Astrocyte (in vitro differentiated cells and primary cell): Measurements from ENCODE around the gene C12orf76. TPM values are rescaled to one million over a fixed set of nuclear protein-coding genes. Genes with fewer than 3 reads are reported as not detected.

Source experiments
- DNase-seq: peaks from one replicate; pipeline ENCODE4 v3.0.0-alpha.2; 2010; ENCODE audit warnings: low read depth
- FAIRE-seq: peaks from 2 replicates; lab custom pipeline; 2011; peaks lifted over from hg19 to GRCh38; lab: Jason Lieb, UNC
- H2AFZ ChIP-seq: 2 replicates; pipeline ENCODE4 v1.6.0; 2012; ENCODE audit warnings: low read depth, low read length, inconsistent platforms
- H3K27ac ChIP-seq: 2 replicates; pipeline ENCODE4 v1.5.1; 2011; ENCODE audit warnings: low read depth, low read length, inconsistent platforms
- H3K27me3 ChIP-seq: 2 replicates; pipeline ENCODE4 v1.6.0; 2011; ENCODE audit warnings: low read length, inconsistent platforms; ENCODE audit not compliant: insufficient read depth
- H3K36me3 ChIP-seq: 2 replicates; pipeline ENCODE4 v1.5.1; 2011; ENCODE audit warnings: low read length, inconsistent platforms; ENCODE audit not compliant: insufficient read depth
- H3K4me1 ChIP-seq: 2 replicates; pipeline ENCODE4 v1.5.1; 2011; ENCODE audit warnings: low read length, inconsistent platforms; ENCODE audit not compliant: insufficient read depth
- H3K4me2 ChIP-seq: 2 replicates; pipeline ENCODE4 v1.6.0; 2012; ENCODE audit warnings: low read length, inconsistent platforms
- H3K4me3 ChIP-seq: 2 replicates; pipeline ENCODE4 v1.5.1; 2011; ENCODE audit warnings: low read depth, mild to moderate bottlenecking, low read length, inconsistent platforms; ENCODE audit not compliant: insufficient read depth
- H3K79me2 ChIP-seq: 2 replicates; pipeline ENCODE4 v1.6.0; 2012; ENCODE audit warnings: mild to moderate bottlenecking, low read length, inconsistent platforms; ENCODE audit not compliant: insufficient read depth
- H3K9ac ChIP-seq: 2 replicates; pipeline ENCODE4 v1.6.0; 2012; ENCODE audit warnings: mild to moderate bottlenecking, low read length, inconsistent platforms
- H3K9me3 ChIP-seq: 2 replicates; pipeline ENCODE4 v1.5.1; 2012; ENCODE audit warnings: low read depth, mild to moderate bottlenecking, low read length, inconsistent platforms; ENCODE audit not compliant: insufficient read depth
- H4K20me1 ChIP-seq: 2 replicates; pipeline ENCODE4 v1.6.0; 2012; ENCODE audit warnings: low read length, inconsistent platforms; ENCODE audit not compliant: insufficient read depth
- H3K27ac Mint-ChIP-seq: one replicate; pipeline ENCODE4 v1.8.0; 2021; ENCODE audit warnings: mild to moderate bottlenecking, mixed read lengths; ENCODE audit not compliant: unreplicated experiment
- H3K27me3 Mint-ChIP-seq: one replicate; pipeline ENCODE4 v1.8.0; 2021; ENCODE audit warnings: low read depth, mixed read lengths; ENCODE audit not compliant: unreplicated experiment
- H3K36me3 Mint-ChIP-seq: one replicate; pipeline ENCODE4 v1.8.0; 2021; ENCODE audit warnings: low read depth, mixed read lengths; ENCODE audit not compliant: unreplicated experiment
- H3K4me1 Mint-ChIP-seq: one replicate; pipeline ENCODE4 v1.8.0; 2021; ENCODE audit warnings: low read depth, mixed read lengths; ENCODE audit not compliant: unreplicated experiment
- H3K4me3 Mint-ChIP-seq: one replicate; pipeline ENCODE4 v1.8.0; 2021; ENCODE audit warnings: mild to moderate bottlenecking, moderate library complexity, mixed read lengths; ENCODE audit not compliant: unreplicated experiment
- H3K9me3 Mint-ChIP-seq: one replicate; pipeline ENCODE4 v1.8.0; 2021; ENCODE audit warnings: mild to moderate bottlenecking, mixed read lengths; ENCODE audit not compliant: unreplicated experiment
- CTCF ChIP-seq: IDR thresholded peaks from 2 replicates; pipeline ENCODE4 v1.5.1; 2011; ENCODE audit warnings: low read depth, mild to moderate bottlenecking, inconsistent platforms, low read length, moderate library complexity; ENCODE audit not compliant: insufficient read depth
- EZH2 ChIP-seq: IDR thresholded peaks from 2 replicates; pipeline ENCODE4 v1.6.1; 2012; ENCODE audit warnings: mild to moderate bottlenecking, low read length, inconsistent platforms; ENCODE audit not compliant: insufficient read depth
- total RNA-seq: library from RNA; stranded (reverse); gene quantifications from 2 replicates; pipeline ENCODE4 v1.2.1, GENCODE V29; 2021

C12orf76 gene
- total RNA-seq, 1 donor from 2014 or later = 13.0 TPM

- H3K9me3 ChIP-seq = no peaks in the 10 kb centered on the region
- Mint-ChIP-seq H3K9me3 (no peaks in the 10 kb centered on the region), H3K27me3 (peaks cover 6% of the 10 kb centered on the region), H3K4me3 (no peak overlapping the region), H3K36me3 (no peaks in the 10 kb centered on the region), H3K4me1 (no peaks in the 10 kb centered on the region), H3K27ac (no peak overlapping the region)
- no peak for TF ChIP-seq CTCF
- TF ChIP-seq EZH2 = no peak
- no peak overlapping the region for H3K27ac ChIP-seq
- no peaks in the 10 kb centered on the region for H3K4me1 ChIP-seq
- no peak overlapping the region for H3K4me2 ChIP-seq
- no peaks in the 10 kb centered on the region for H3K79me2 ChIP-seq
- H3K4me3 ChIP-seq = no peak overlapping the region
- no peak overlapping the region for H2AFZ ChIP-seq
- DNase-seq = no peak
- no peak for FAIRE-seq
- no peaks in the 10 kb centered on the region for H3K36me3 ChIP-seq
- no peaks in the 10 kb centered on the region for H3K27me3 ChIP-seq
- no peak overlapping the region for H3K9ac ChIP-seq
- no peaks in the 10 kb centered on the region for H4K20me1 ChIP-seq
Measured at GRCh38 chr12:110067531-110067930, 19.2 kb upstream of the C12orf76 start.

DNA sequence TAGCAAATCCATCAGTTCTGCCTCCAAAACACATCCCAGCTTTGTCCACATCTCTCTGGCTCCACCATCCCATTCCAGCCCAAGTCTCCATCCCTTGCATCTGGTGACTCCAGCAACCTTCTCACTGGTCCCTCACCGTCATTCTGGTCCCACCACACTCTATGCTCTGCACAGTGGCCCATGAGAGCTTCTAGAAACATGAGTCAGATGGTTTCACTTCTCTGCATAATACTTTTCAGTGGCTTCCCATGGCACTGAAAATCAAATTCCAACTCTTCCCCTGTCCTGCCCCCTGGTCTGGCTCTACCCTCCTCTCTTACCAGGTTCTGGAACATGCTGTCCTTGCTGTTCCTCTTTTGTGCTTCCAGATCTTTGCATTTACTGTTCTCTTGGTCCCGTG, 17.2 kb upstream of the C12orf76 start:
- H3K9me3 Mint-ChIP-seq = no peaks in the 10 kb centered on the region
- Histone ChIP-seq H3K27me3 (no peaks in the 10 kb centered on the region), H3K9me3 (no peaks in the 10 kb centered on the region), H3K4me2 (no peak overlapping the region), H3K36me3 (no peaks in the 10 kb centered on the region), H2AFZ (no peak overlapping the region), H3K4me1 (no peaks in the 10 kb centered on the region), H3K27ac (no peak overlapping the region), H4K20me1 (no peaks in the 10 kb centered on the region), H3K79me2 (no peaks in the 10 kb centered on the region), H3K9ac (no peak overlapping the region), H3K4me3 (no peak overlapping the region)
- H3K4me3 Mint-ChIP-seq = no peak overlapping the region
- H3K4me1 Mint-ChIP-seq = peaks cover 1% of the 10 kb centered on the region
- no peak overlapping the region for H3K27ac Mint-ChIP-seq
- TF ChIP-seq CTCF = no peak
- TF ChIP-seq EZH2 = no peak
- peaks cover 6% of the 10 kb centered on the region for H3K27me3 Mint-ChIP-seq
- FAIRE-seq (no peak), DNase-seq (no peak)
- no peaks in the 10 kb centered on the region for H3K36me3 Mint-ChIP-seq

GRCh38 chr12:110062241-110062640, 13.9 kb upstream of the C12orf76 start:
- no peak overlapping the region for H3K4me3 Mint-ChIP-seq
- no peaks in the 10 kb centered on the region for H4K20me1 ChIP-seq
- H3K4me2 ChIP-seq = no peak overlapping the region
- no peaks in the 10 kb centered on the region for H3K27me3 ChIP-seq
- no peaks in the 10 kb centered on the region for H3K36me3 Mint-ChIP-seq
- no peak overlapping the region for H3K27ac ChIP-seq
- FAIRE-seq (no peak), DNase-seq (no peak)
- no peak overlapping the region for H3K4me3 ChIP-seq
- peaks cover 8% of the 10 kb centered on the region for H3K4me1 ChIP-seq
- no peak overlapping the region for H3K27ac Mint-ChIP-seq
- H2AFZ ChIP-seq = no peak overlapping the region
- no peaks in the 10 kb centered on the region for H3K36me3 ChIP-seq
- no peak overlapping the region for H3K9ac ChIP-seq
- no peaks in the 10 kb centered on the region for H3K9me3 Mint-ChIP-seq
- no peaks in the 10 kb centered on the region for H3K27me3 Mint-ChIP-seq
- H3K9me3 ChIP-seq = no peaks in the 10 kb centered on the region
- peaks cover 11% of the 10 kb centered on the region for H3K4me1 Mint-ChIP-seq
- TF ChIP-seq CTCF (no peak), EZH2 (no peak)
- no peaks in the 10 kb centered on the region for H3K79me2 ChIP-seq
